Pancreas (tissue), 10 donors: Measurements from ENCODE around the gene C1QL4. TPM values are rescaled to one million over a fixed set of nuclear protein-coding genes. Genes with fewer than 3 reads are reported as not detected.
A peak's percentile ranks its signal among the peaks of the same experiment; 100 is the strongest.

ENCODE experiments used
- ATAC-seq, 4 donors: fragments of 200-7000 bp; cut with Tn5 transposase; one replicate each; pipeline versions ENCODE4 v1.8.0 to v1.9.1; 2020; ENCODE audit warnings: mild to moderate bottlenecking in 4 of 4, moderate library complexity in 4 of 4
- DNase-seq, 6 donors: peaks; one replicate each; pipeline ENCODE4 v3.0.0-alpha.2; 2020
- FAIRE-seq: peaks from 2 replicates; lab custom pipeline; 2012; peaks lifted over from hg19 to GRCh38; lab: Jason Lieb, UNC
- H3K27ac ChIP-seq, 4 donors: fragments of 200-600 bp; sonication (generic); 1 replicate in 3 of 4; 2 replicates in 1 of 4; pipeline versions ENCODE4 v1.5.0 to v1.8.0; 2020
- H3K27me3 ChIP-seq, 4 donors: fragments of 200-600 bp; one replicate each; pipeline ENCODE4 v1.8.0; 2021
- H3K36me3 ChIP-seq, 3 donors: fragments of 200-600 bp; sonication (generic) in 1 of 3; one replicate each; pipeline versions ENCODE4 v1.5.0 to v1.8.0; 2020 to 2021
- H3K4me1 ChIP-seq, 3 donors: fragments of 200-600 bp; one replicate each; pipeline ENCODE4 v1.8.0; 2021
- H3K4me3 ChIP-seq, 4 donors: fragments of 200-600 bp; sonication (generic) in 2 of 4; one replicate each; pipeline versions ENCODE4 v1.5.0 to v1.8.0; 2020 to 2021
- H3K9me3 ChIP-seq, 4 donors: fragments of 200-600 bp; one replicate each; pipeline ENCODE4 v1.8.0; 2021
- CTCF ChIP-seq, 4 donors: fragments of 200-600 bp; sonication (generic) in 3 of 4; IDR thresholded peaks; one replicate each; pipeline versions ENCODE4 v1.5.0 to v1.8.0; 2021; ENCODE audit warnings: antibody characterized with exemption in 4 of 4
- WGBS, 2 donors: extraction: QIAGEN DNeasy Blood & Tissue Kit; methylation state at CpG; one replicate each; pipeline ENCODE4 v1.1.7; 2013; 5-methylcytosine and 5-hydroxymethylcytosine counted together
- intact Hi-C, 3 donors: fragments of 100-400 bp; cut with DNase I; formaldehyde crosslinking; loops; one replicate each; pipeline versions ENCODE4 v1.11.1 to v1.14.2; 2022
- polyA plus RNA-seq, 2 donors: library from polyadenylated mRNA; stranded (reverse); fragments of 200-250 nt; gene quantifications; one replicate each; pipeline ENCODE4 v1.2.3, GENCODE V29; 2013
- total RNA-seq, 6 donors: library from RNA; stranded (reverse); fragmentation: NEBNext Ultra II Directional in 4 of 6; extraction: Animal tissue kit (Norgen Biotek cat#: 25700) in 4 of 6; gene quantifications; one replicate each; pipeline versions ENCODE4 v1.2.1 to v1.2.4, GENCODE V29; 2021 to 2023
- donor health status: healthy with polysubstance abuse.
- donor health status: DM: no; HTN: no; CAD: no; lungs with moderate emphysema.
- donor health status: DM: no; HTN: no; CAD: no.
- donor health status: control.
- donor health status: control.
- donor health status: Bipolar disorder and iron deficiency.
- donor health status: DM: yes; HTN: yes; CAD: no.
- donor health status: DM: no; HTN: no; CAD: no.
- donor health status: DM: no; HTN: no; CAD: no.
- donor health status: DM: yes; HTN: yes; CAD: no.

The C1QL4 gene
- total and polyA plus RNA-seq, 8 donors: not detected

DNA sequence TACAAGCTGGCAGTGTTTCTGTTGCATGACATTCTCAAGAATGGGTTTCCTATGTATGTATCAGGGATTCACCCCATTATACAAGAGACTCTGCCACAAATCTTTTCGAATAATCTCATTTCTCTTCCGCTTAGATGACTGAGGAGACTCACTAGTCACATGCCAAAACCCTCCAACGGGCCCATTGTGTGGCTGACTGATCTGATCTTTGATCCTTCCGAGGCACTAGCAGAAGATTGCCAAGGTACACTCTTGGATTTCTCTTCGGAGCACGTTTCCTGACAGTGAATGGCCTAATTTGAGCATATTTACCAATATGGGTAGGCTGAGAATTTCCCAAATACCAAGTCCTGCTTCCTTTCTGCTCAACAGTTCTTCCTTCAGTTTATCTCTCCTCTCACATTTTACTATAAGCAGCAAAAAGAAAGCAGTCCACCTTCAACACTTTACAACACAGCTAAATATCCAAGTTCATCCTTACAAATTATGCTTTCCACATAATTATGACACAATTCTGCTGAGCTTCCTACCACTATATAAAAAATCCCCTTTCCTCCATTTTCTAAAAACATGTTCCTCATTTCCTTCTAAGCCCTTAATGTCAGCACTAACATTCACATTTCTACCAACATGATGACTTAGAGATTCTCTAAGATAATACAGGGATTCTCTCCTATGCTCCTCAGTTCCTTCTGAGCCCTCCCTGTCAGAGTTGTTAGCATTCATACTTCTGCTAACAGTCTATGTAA, 31.1 kb downstream of the C1QL4 start:
- Histone ChIP-seq H3K9me3 (no peaks in the 10 kb centered on the region), H3K27me3 (no peaks in the 10 kb centered on the region), H3K4me3 (no peak overlapping the region), H3K4me1 (no peaks in the 10 kb centered on the region), H3K36me3 (no peaks in the 10 kb centered on the region), H3K27ac (no peak overlapping the region)
- DNase-seq: peak in 1 of 6 donors; percentile 3
- ATAC-seq: no peak
- no peak for FAIRE-seq
- WGBS, 2 donors: 53 to 66% methylated on average over 6 of the region's 6 CpGs
- no peak for TF ChIP-seq CTCF (IDR thresholded peaks at IDR 0.05)
- intact Hi-C loops: no loop called here

- H3K27me3 ChIP-seq: no peaks in the 10 kb centered on the region
- intact Hi-C loops: no loop called here
- DNase-seq (peak in 1 of 6 donors; percentile 8), ATAC-seq (no peak), FAIRE-seq (no peak)
- H3K4me3 ChIP-seq: no peak overlapping the region
- TF ChIP-seq CTCF (IDR thresholded peaks at IDR 0.05): no peak
- no peaks in the 10 kb centered on the region for H3K4me1 ChIP-seq
- WGBS, 2 donors: 61 to 74% methylated on average over 2 of the region's 2 CpGs
- H3K27ac ChIP-seq: no peak overlapping the region
- no peaks in the 10 kb centered on the region for H3K36me3 ChIP-seq
- no peaks in the 10 kb centered on the region for H3K9me3 ChIP-seq
These were observed 32.8 kb downstream of the C1QL4 start for GRCh38 chr12:49304161-49304560.

DNA sequence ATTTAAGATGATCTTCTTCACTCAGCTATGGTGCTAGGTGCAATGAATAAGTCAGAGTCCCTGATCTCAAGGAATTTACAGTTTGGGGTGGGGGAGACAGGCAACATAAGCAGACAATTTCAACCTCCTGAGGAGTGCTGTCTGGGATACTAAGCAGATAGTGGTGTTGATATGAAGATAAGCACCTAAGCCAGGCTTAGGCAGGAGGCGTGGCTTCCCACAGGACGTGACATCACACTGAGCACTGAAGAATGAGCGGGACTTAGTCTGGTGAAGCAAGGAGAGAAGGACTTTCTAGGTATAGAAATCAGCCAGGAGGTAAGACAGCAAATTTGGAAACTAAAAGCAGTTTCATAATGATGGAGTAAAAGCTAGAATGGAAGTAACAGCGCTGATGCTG, 35.2 kb downstream of the C1QL4 start:
- Histone ChIP-seq H3K27me3 (peaks cover 0 to 4% (median 0%) of the 10 kb centered on the region in 4 donors), H3K36me3 (no peaks in the 10 kb centered on the region), H3K27ac (no peak overlapping the region), H3K9me3 (no peaks in the 10 kb centered on the region), H3K4me3 (no peak overlapping the region), H3K4me1 (peaks cover 5 to 6% (median 5%) of the 10 kb centered on the region in 3 donors)
- no peak for TF ChIP-seq CTCF (IDR thresholded peaks at IDR 0.05)
- DNase-seq (no peak), ATAC-seq (no peak), FAIRE-seq (no peak)
- intact Hi-C loops: no loop called here
- 75 to 78% methylated on average over 4 of the region's 4 CpGs for WGBS, 2 donors

GRCh38 chr12:49298160-49298559, 38.8 kb downstream of the C1QL4 start:
- peaks cover 0 to 15% (median 0%) of the 10 kb centered on the region in 4 donors for H3K27me3 ChIP-seq
- H3K9me3 ChIP-seq: no peaks in the 10 kb centered on the region
- H3K4me1 ChIP-seq: peaks cover 7 to 10% (median 7%) of the 10 kb centered on the region in 3 donors
- no peak overlapping the region for H3K27ac ChIP-seq
- WGBS, 2 donors: 43 to 62% methylated on average over 6 of the region's 6 CpGs
- DNase-seq (peak in 2 of 6 donors; percentile 49 to 55), FAIRE-seq (no peak), ATAC-seq (peak in 1 of 4 donors; percentile 11)
- intact Hi-C loops: no loop called here
- H3K4me3 ChIP-seq: no peak overlapping the region
- no peaks in the 10 kb centered on the region for H3K36me3 ChIP-seq
- no peak for TF ChIP-seq CTCF (IDR thresholded peaks at IDR 0.05)

DNA sequence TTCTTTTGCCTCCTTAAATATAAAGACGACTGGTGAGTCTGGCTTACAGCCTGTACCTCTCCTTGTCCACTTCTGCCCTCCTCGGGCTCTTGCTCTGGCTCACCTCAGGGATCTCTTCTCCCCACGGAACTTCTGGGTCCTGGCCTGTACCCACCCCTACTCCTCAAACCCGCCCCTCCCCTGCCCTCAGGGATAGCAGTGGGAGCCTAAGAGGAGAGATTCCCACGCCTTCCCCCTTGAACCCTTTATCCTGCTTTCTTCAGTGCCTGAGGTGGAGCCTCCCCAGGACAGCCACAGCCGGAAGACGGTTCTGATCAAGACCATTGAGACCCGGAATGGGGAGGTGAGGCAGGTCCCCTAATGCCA, 39.3 kb downstream of the C1QL4 start:
- no peak for DNase-seq
- intact Hi-C loops: no loop called here
- WGBS, 2 donors: 18 to 21% methylated on average over 8 of the region's 8 CpGs

More for the DNA sequence above, 39.3 kb downstream of the C1QL4 start:
- Histone ChIP-seq H3K9me3 (no peaks in the 10 kb centered on the region), H3K4me1 (peaks cover 7 to 10% (median 7%) of the 10 kb centered on the region in 3 donors), H3K4me3 (peak overlapping the region in 1 of 4 donors; percentile 30), H3K27ac (no peak overlapping the region), H3K36me3 (no peaks in the 10 kb centered on the region), H3K27me3 (peaks cover 0 to 15% (median 0%) of the 10 kb centered on the region in 4 donors)
- FAIRE-seq (no peak), ATAC-seq (peak in 1 of 4 donors; percentile 17)
- no peak for TF ChIP-seq CTCF (IDR thresholded peaks at IDR 0.05)
